HEK293 (cell line): ENCODE results near the gene FOXB2.

Source experiments
- CTCF ChIA-PET: fragments of 350-600 bp; formaldehyde crosslinking; extraction: SDS; loops from one replicate; lab custom pipeline; 2021; ENCODE audit warnings: antibody characterized with exemption; lab: Yijun Ruan, JAX
- POLR2A ChIA-PET: fragments of 300-600 bp; formaldehyde crosslinking; extraction: SDS; loops from one replicate; lab custom pipeline; 2020; ENCODE audit warnings: antibody characterized with exemption, inconsistent platforms; lab: Yijun Ruan, JAX
- H3K27ac ChIP-seq: fragments of 200-500 bp; sonication (Bioruptor generic); 2 replicates; pipeline ENCODE4 v1.5.1; 2014; ENCODE audit warnings: low read depth, low read length, control low read depth, inconsistent platforms; ENCODE audit errors: extremely low read depth
- H3K36me3 ChIP-seq, 2 experiments: fragments of 200-500 bp in 1 of 2; sonication (Bioruptor generic) in 1 of 2; 1 replicate in 1 of 2; 2 replicates in 1 of 2; pipeline ENCODE4 v1.5.1; 2014 to 2017; ENCODE audit warnings: inconsistent platforms in 2 of 2, low read length in 2 of 2; ENCODE audit not compliant: control insufficient read depth in 2 of 2, insufficient read depth in 1 of 2
- H3K4me1 ChIP-seq: fragments of 200-500 bp; sonication (Bioruptor generic); 2 replicates; pipeline ENCODE4 v1.5.1; 2014; ENCODE audit warnings: mild to moderate bottlenecking, low read length, inconsistent platforms; ENCODE audit not compliant: control insufficient read depth, insufficient read depth
- H3K4me3 ChIP-seq: 2 replicates; pipeline ENCODE4 v1.5.1; 2011; ENCODE audit warnings: low read depth, mild to moderate bottlenecking, control low read depth, low read length, moderate library complexity
- H3K9me3 ChIP-seq: fragments of 200-500 bp; sonication (Bioruptor generic); 2 replicates; pipeline ENCODE4 v1.5.1; 2014; ENCODE audit warnings: low read depth, low read length, inconsistent platforms; ENCODE audit not compliant: control insufficient read depth, insufficient read depth
- BCL11A ChIP-seq: fragments of 450-650 bp; formaldehyde crosslinking; IDR thresholded peaks from 2 replicates; pipeline ENCODE4 v1.5.1; 2016; ENCODE audit warnings: low read depth, missing biosample characterization, missing genetic modification characterization
- GFI1B ChIP-seq: fragments of 450-650 bp; formaldehyde crosslinking; IDR thresholded peaks from 2 replicates; pipeline ENCODE4 v1.5.1; 2016; ENCODE audit warnings: missing biosample characterization, missing genetic modification characterization
- GLI4 ChIP-seq: fragments of 450-650 bp; formaldehyde crosslinking; IDR thresholded peaks from 2 replicates; pipeline ENCODE4 v1.5.1; 2016; ENCODE audit warnings: missing biosample characterization, missing genetic modification characterization
- HIC1 ChIP-seq: fragments of 450-650 bp; formaldehyde crosslinking; IDR thresholded peaks from 2 replicates; pipeline ENCODE4 v1.5.1; 2016; ENCODE audit warnings: missing biosample characterization, missing genetic modification characterization
- KLF16 ChIP-seq: fragments of 450-650 bp; formaldehyde crosslinking; IDR thresholded peaks from 2 replicates; pipeline ENCODE4 v1.5.1; 2017; ENCODE audit warnings: missing biosample characterization, missing genetic modification characterization
- KLF8 ChIP-seq: fragments of 450-650 bp; formaldehyde crosslinking; IDR thresholded peaks from 2 replicates; pipeline ENCODE4 v1.5.1; 2016; ENCODE audit warnings: missing biosample characterization, missing genetic modification characterization
- REST ChIP-seq: fragments of 450-650 bp; formaldehyde crosslinking; IDR thresholded peaks from 2 replicates; pipeline ENCODE4 v1.5.1; 2016; ENCODE audit warnings: missing biosample characterization, missing genetic modification characterization
- SP3 ChIP-seq: fragments of 450-650 bp; formaldehyde crosslinking; IDR thresholded peaks from 2 replicates; pipeline ENCODE4 v1.5.1; 2016; ENCODE audit warnings: missing biosample characterization, missing genetic modification characterization
- ZBTB21 ChIP-seq: fragments of 450-650 bp; formaldehyde crosslinking; IDR thresholded peaks from 2 replicates; pipeline ENCODE4 v1.5.1; 2017; ENCODE audit warnings: missing biosample characterization, missing genetic modification characterization
- ZFP69B ChIP-seq: fragments of 450-650 bp; formaldehyde crosslinking; IDR thresholded peaks from 2 replicates; pipeline ENCODE4 v1.5.1; 2016; ENCODE audit warnings: missing biosample characterization, missing genetic modification characterization
- ZNF112 ChIP-seq: fragments of 450-650 bp; formaldehyde crosslinking; IDR thresholded peaks from 2 replicates; pipeline ENCODE4 v1.5.0; 2017; ENCODE audit warnings: missing biosample characterization, missing genetic modification characterization
- ZNF132 ChIP-seq: fragments of 450-650 bp; formaldehyde crosslinking; IDR thresholded peaks from 2 replicates; pipeline ENCODE4 v1.5.1; 2017; ENCODE audit warnings: missing biosample characterization, missing genetic modification characterization, borderline replicate concordance
- ZNF146 ChIP-seq: fragments of 450-650 bp; formaldehyde crosslinking; IDR thresholded peaks from 2 replicates; pipeline ENCODE4 v1.5.1; 2016; ENCODE audit warnings: missing biosample characterization, missing genetic modification characterization
- ZNF148 ChIP-seq: fragments of 450-650 bp; formaldehyde crosslinking; IDR thresholded peaks from 2 replicates; pipeline ENCODE4 v1.5.0; 2017; ENCODE audit warnings: missing biosample characterization, missing genetic modification characterization, borderline replicate concordance
- ZNF223 ChIP-seq: fragments of 450-650 bp; formaldehyde crosslinking; IDR thresholded peaks from 2 replicates; pipeline ENCODE4 v1.5.1; 2016; ENCODE audit warnings: missing biosample characterization, missing genetic modification characterization
- ZNF26 ChIP-seq: fragments of 450-650 bp; formaldehyde crosslinking; IDR thresholded peaks from 2 replicates; pipeline ENCODE4 v1.5.1; 2016; ENCODE audit warnings: missing biosample characterization, missing genetic modification characterization
- ZNF335 ChIP-seq: fragments of 450-650 bp; formaldehyde crosslinking; conservative IDR thresholded peaks from 2 replicates; pipeline ENCODE4 v1.5.1; 2016; ENCODE audit warnings: missing biosample characterization, missing genetic modification characterization
- ZNF426 ChIP-seq: fragments of 450-650 bp; formaldehyde crosslinking; IDR thresholded peaks from 2 replicates; pipeline ENCODE4 v1.5.1; 2017; ENCODE audit warnings: missing biosample characterization, missing genetic modification characterization, mild to moderate bottlenecking, inconsistent platforms, moderate library complexity
- ZNF501 ChIP-seq: fragments of 450-650 bp; formaldehyde crosslinking; IDR thresholded peaks from 2 replicates; pipeline ENCODE4 v1.5.1; 2016; ENCODE audit warnings: missing biosample characterization, missing genetic modification characterization
- ZNF544 ChIP-seq: fragments of 450-650 bp; formaldehyde crosslinking; IDR thresholded peaks from 2 replicates; pipeline ENCODE4 v1.5.0; 2017; ENCODE audit warnings: missing biosample characterization, missing genetic modification characterization
- ZNF549 ChIP-seq: fragments of 450-650 bp; IDR thresholded peaks from 2 replicates; pipeline ENCODE4 v1.5.1; 2018; ENCODE audit warnings: missing biosample characterization, missing genetic modification characterization, mild to moderate bottlenecking, inconsistent platforms, moderate library complexity
- ZNF560 ChIP-seq: fragments of 450-650 bp; formaldehyde crosslinking; IDR thresholded peaks from 2 replicates; pipeline ENCODE4 v1.5.1; 2017; ENCODE audit warnings: missing biosample characterization, missing genetic modification characterization, borderline replicate concordance
- ZNF561 ChIP-seq: fragments of 450-650 bp; IDR thresholded peaks from 2 replicates; pipeline ENCODE4 v1.5.1; 2018; ENCODE audit warnings: missing biosample characterization, missing genetic modification characterization, borderline replicate concordance
- ZNF610 ChIP-seq: fragments of 450-650 bp; formaldehyde crosslinking; IDR thresholded peaks from 2 replicates; pipeline ENCODE4 v1.5.1; 2016; ENCODE audit warnings: missing biosample characterization, missing genetic modification characterization, borderline replicate concordance
- ZNF785 ChIP-seq: fragments of 450-650 bp; formaldehyde crosslinking; IDR thresholded peaks from 2 replicates; pipeline ENCODE4 v1.5.1; 2016; ENCODE audit warnings: missing biosample characterization, missing genetic modification characterization
- ZSCAN4 ChIP-seq: fragments of 450-650 bp; formaldehyde crosslinking; IDR thresholded peaks from 2 replicates; pipeline ENCODE4 v1.5.1; 2017; ENCODE audit warnings: missing biosample characterization, missing genetic modification characterization
- ZXDB ChIP-seq: fragments of 450-650 bp; formaldehyde crosslinking; IDR thresholded peaks from 2 replicates; pipeline ENCODE4 v1.5.1; 2016; ENCODE audit warnings: missing biosample characterization, missing genetic modification characterization

FOXB2 gene

GRCh38 chr9:77022783-77023440, 3.5 kb downstream of the FOXB2 start:
- Histone ChIP-seq H3K27ac (no peak overlapping the region), H3K4me3 (no peak overlapping the region), H3K4me1 (peaks cover 2% of the 10 kb centered on the region; the same call in 1 of the 2 replicates), H3K36me3 (no peaks in the 10 kb centered on the region), H3K9me3 (no peaks in the 10 kb centered on the region)
- ChIA-PET CTCF (no interaction called here), POLR2A (no interaction called here)
- TF ChIP-seq KLF16, result no peak
- no peak for TF ChIP-seq GFI1B (tag by site-specific recombination)
- no peak for TF ChIP-seq ZSCAN4
- no peak for TF ChIP-seq ZNF146 (tag by site-specific recombination)
- no peak for TF ChIP-seq BCL11A (tag by site-specific recombination)
- no peak for TF ChIP-seq SP3 (tag by site-specific recombination)
- no peak for TF ChIP-seq HIC1 (tag by site-specific recombination)
- no peak for TF ChIP-seq ZNF785
- no peak for TF ChIP-seq ZBTB21 (tag by site-specific recombination)
- no peak for TF ChIP-seq ZNF335 (tag by site-specific recombination)
- no peak for TF ChIP-seq ZNF112 (tag by site-specific recombination)
- no peak for TF ChIP-seq ZNF561 (tag by site-specific recombination)
- no peak for TF ChIP-seq GLI4 (tag by site-specific recombination)
- no peak for TF ChIP-seq ZNF549 (tag by site-specific recombination)
- no peak for TF ChIP-seq ZNF148
- TF ChIP-seq ZNF223 (tag by site-specific recombination), result no peak
- no peak for TF ChIP-seq ZNF560

GRCh38 chr9:77023726-77024125, 4.3 kb downstream of the FOXB2 start:
- Histone ChIP-seq H3K4me3 (no peak overlapping the region), H3K36me3 (no peaks in the 10 kb centered on the region), H3K27ac (no peak overlapping the region), H3K4me1 (peaks cover 2% of the 10 kb centered on the region; the same call in 1 of the 2 replicates), H3K9me3 (no peaks in the 10 kb centered on the region)
- ChIA-PET CTCF (interaction anchor here (0.6 kb wide), 1 partner anchor 322 kb away, joined by 3 read pairs; no protein-coding TSS in a partner anchor), POLR2A (no interaction called here)
- TF ChIP-seq KLF8 (tag by site-specific recombination) (no peak), ZFP69B (tag by site-specific recombination) (no peak), ZNF501 (no peak), ZNF610 (tag by site-specific recombination) (no peak), REST (tag by site-specific recombination) (no peak), ZXDB (tag by site-specific recombination) (no peak), ZNF544 (tag by site-specific recombination) (no peak), ZNF426 (tag by site-specific recombination) (no peak), ZNF26 (tag by site-specific recombination) (no peak), ZNF132 (no peak)
